ENCODE results near the gene NR2E3.

The NR2E3 gene

DNA sequence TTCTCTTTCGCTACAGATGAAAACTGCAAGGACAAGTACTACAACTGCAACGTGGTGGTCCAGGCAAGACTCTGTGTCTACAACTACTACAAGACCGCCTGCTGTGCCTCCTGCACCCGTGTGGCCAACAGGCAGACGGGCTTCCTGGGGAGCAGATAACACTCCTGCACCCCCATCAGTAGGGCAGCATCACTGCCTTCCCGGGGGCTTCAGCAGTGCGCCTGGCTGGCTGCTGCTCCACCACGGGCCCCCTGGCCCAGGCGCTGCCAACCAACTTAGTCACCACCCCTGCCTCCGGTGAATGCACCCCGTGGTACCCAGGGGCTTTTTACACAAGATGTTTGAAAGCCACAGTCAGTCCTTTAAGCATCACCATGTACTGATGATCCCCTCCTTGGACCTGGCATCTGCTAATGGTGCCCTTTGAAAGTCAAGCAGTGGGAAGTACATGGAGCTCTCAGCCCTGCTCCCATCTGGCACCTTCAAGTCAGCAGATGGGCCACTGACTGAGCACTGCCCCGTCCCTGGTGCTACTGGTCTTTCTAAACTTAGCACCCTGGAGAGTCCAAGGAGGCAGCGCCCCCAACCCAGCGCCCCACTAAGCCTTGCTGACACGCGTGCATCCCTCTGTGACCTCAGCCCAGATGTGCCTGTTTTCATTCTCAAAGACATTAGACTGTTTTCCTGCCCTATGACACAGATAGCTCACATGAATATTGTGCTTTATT lies 33.0 kb upstream of the NR2E3 start:
- H3K4me3 ChIP-seq (ENCODE audit: low read length), result no peak overlapping the region
- TF ChIP-seq, protein P1, sequence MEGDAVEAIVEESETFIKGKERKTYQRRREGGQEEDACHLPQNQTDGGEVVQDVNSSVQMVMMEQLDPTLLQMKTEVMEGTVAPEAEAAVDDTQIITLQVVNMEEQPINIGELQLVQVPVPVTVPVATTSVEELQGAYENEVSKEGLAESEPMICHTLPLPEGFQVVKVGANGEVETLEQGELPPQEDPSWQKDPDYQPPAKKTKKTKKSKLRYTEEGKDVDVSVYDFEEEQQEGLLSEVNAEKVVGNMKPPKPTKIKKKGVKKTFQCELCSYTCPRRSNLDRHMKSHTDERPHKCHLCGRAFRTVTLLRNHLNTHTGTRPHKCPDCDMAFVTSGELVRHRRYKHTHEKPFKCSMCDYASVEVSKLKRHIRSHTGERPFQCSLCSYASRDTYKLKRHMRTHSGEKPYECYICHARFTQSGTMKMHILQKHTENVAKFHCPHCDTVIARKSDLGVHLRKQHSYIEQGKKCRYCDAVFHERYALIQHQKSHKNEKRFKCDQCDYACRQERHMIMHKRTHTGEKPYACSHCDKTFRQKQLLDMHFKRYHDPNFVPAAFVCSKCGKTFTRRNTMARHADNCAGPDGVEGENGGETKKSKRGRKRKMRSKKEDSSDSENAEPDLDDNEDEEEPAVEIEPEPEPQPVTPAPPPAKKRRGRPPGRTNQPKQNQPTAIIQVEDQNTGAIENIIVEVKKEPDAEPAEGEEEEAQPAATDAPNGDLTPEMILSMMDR (conservative IDR thresholded peaks at IDR 0.05; ENCODE audit: low read length), result no peak
- no peak for DNase-seq (ENCODE audit: low read depth)

DNA sequence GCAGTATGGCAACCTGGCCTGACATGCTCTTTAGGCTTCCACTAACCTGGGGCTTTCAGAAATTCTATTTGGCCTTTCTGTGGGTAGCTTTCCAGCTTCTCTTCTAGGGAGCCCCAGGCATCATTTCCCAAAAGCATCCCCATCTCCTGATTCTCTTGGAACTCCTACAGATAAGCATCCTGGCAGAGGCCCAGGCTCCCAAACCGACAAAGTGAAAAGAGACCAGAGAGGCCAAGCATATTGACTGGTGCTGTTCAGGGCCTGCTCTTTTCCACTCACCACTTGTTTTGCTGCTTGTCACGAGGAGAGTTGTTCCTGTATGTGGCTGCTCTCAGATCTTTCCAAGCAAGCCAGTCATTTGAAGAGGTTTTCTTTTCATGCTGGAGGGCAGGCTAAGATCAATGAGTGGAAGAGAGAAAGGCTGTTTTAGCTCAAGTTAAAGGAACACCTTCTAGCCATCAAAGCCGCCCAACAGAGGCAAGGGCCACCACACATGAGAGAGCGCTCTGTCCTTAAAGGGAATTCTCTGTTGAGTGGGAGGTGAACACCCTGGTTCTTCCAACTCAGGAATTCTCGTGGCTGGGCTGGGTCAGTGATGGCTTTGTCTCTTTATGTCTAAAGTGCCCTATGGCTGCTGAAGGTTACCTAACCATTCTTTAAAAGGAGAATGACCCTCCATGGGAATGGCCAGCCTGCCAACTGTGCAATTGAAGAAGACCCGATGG lies 31.1 kb upstream of the NR2E3 start:
- no peak overlapping the region for H3K4me3 ChIP-seq (ENCODE audit: low read length)
- DNase-seq (ENCODE audit: low read depth), result no peak
- TF ChIP-seq, protein P1 (conservative IDR thresholded peaks at IDR 0.05; ENCODE audit: low read length), result no peak

DNA sequence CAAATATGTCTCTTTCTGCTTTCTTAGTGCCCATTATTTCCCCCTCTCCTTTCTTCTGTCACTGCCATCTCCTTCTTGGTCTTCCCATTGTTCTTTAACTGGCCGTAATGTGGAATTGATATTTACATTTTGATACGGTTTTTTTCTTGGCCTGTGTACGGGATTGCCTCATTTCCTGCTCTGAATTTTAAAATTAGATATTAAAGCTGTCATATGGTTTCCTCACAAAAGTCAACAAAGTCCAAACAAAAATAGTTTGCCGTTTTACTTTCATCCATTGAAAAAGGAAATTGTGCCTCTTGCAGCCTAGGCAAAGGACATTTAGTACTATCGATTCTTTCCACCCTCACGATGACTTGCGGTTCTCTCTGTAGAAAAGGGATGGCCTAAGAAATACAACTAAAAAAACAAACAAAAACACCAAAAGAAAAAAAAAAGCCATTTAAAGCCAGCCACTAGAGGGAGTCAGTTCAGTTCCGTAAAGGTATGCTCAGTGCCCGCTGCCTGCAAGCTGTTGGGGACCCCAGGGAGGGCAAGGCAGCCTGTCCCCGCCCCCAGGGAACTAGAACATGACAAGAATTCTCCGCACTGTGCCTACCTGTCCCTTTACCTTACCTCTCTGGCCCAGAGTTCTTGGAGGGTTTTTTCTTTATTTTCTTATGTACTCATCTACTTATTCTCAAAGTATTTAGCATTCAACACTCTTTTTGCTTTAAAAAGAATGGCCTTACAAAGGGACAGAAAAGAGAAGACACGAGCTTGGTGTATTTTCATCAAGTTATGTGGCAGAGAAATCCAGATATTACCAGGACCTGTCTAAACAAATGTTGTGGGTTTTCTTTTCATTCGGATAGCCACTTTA lies 30.0 kb upstream of the NR2E3 start:
- no peak overlapping the region for H3K4me3 ChIP-seq (ENCODE audit: low read length)
- peak; percentile 50 for DNase-seq (ENCODE audit: low read depth)
- TF ChIP-seq, protein P1 (conservative IDR thresholded peaks at IDR 0.05; ENCODE audit: low read length), result peak; percentile 78

DNA sequence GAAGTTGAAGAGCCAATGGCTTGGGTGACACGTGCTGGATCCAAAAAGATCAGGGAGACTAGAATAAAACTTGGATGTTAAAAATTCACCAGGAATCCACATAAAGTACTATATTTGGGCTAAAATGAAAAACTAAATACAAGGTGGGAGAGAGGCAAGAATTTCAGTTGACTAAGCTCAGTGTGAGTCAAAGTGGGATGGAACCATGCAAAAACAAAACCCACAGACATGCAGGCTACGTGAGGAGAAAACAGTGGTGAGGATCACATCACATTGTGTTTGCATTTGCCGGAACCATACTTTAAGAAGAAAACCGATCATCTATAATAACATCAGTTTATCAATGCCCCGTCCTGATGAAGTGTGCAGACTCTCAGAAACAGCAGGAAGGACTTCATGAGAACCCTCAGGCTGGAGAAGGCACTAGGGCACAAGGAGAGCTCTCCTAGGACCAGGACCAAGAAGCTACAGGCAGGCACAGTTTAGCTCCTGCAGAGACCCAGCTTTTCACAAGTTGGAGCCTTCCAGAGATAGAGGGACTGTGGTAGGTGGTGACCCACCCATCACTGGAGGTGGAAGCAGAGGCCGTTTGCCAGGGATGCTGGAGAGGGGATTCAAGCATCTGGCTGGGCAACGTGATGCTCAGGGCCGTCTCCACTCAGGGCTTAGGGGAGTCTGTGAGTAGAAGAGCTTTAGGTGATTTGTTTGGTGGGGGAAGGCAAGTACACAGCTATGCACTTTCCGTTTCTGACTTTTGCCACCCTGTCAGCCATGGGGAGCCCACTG lies 29.0 kb upstream of the NR2E3 start:
- TF ChIP-seq, protein P1 (conservative IDR thresholded peaks at IDR 0.05; ENCODE audit: low read length), result no peak
- no peak overlapping the region for H3K4me3 ChIP-seq (ENCODE audit: low read length)
- peak; percentile 38 for DNase-seq (ENCODE audit: low read depth)

DNA sequence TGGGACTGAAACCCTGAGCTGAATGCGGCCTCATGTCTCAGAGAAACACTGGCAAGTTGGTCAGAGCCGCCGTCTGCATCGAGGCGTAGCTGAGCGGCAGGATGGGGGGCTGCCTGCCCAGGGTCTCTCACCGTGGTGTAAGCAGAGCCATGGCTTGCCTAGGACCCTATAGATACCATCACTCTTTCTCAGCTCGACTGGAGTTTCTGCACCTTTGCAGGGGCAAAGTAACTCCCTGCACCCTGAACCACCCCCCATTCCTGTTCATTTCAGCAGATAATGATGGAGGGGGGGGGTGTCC lies 28.4 kb upstream of the NR2E3 start:
- H3K4me3 ChIP-seq (ENCODE audit: low read length), result no peak overlapping the region
- TF ChIP-seq, protein P1 (conservative IDR thresholded peaks at IDR 0.05; ENCODE audit: low read length), result no peak
- DNase-seq (ENCODE audit: low read depth), result no peak

DNA sequence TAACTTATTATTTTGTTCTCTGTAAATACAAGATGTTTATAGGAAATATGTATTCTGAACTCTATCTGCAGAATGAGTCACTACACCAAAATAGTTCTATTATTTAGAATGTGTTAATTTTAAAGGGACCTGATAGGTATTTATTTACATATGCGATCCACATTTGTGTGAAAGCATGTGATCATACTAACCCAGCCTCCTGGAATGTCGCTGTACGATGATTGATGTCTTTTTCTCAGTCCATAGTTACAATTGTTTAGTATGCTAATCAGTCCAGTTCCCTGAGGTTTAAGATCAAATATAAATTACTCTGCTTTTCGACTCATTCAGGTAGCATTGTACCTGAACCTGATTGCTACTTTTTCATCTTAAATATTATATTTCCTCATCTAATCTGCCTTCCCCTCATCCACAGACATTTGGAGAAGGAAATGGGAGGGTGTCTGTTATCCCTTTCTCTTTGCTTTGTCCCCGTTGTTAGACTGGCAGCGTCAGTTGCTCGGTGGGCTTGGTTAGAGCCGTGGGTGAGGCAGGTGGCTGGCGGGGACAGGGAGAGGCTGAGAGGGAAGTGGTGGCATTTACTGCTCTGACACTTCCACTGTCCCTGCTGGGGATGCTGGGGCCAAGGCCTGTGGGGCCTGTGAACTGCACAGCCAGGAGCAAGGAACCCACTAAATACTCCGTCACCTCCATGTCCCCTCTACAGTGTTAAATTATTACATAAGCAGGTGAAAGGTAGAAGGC lies 27.8 kb upstream of the NR2E3 start:
- TF ChIP-seq, protein P1 (conservative IDR thresholded peaks at IDR 0.05; ENCODE audit: low read length), result no peak
- no peak overlapping the region for H3K4me3 ChIP-seq (ENCODE audit: low read length)
- DNase-seq (ENCODE audit: low read depth), result no peak
